NOMO-1 treated with DMSO at 0.1 percent for 48 hours (cell line): Measurements from ENCODE around the gene OPN1SW.

ENCODE experiments used
- DNase-seq: peaks from one replicate; lab custom pipeline; 2025; ENCODE audit not compliant: unreplicated experiment; lab: John Stamatoyannopoulos, UW

The OPN1SW gene

DNA sequence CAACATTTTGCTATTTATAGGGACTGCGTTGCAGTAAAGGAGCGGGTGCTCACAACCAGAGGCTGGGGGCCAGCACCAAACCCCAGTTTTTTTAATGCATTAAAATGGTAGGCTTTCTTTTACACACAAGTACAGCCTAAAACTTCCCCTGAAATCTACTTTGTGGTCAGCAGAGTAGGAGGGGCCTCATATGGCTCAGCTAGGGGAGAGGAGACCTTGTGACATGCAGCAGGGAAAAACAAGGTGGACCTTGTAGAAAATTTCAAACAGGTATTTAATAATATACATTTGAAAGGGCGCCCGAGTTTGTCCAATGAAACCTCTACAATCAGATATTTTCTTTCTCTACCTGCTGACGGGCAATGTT is 17.6 kb upstream of the OPN1SW start:
- DNase-seq: no peak

GRCh38 chr7:128792471-128793180 is 17.0 kb upstream of the OPN1SW start:
- DNase-seq: no peak

DNA sequence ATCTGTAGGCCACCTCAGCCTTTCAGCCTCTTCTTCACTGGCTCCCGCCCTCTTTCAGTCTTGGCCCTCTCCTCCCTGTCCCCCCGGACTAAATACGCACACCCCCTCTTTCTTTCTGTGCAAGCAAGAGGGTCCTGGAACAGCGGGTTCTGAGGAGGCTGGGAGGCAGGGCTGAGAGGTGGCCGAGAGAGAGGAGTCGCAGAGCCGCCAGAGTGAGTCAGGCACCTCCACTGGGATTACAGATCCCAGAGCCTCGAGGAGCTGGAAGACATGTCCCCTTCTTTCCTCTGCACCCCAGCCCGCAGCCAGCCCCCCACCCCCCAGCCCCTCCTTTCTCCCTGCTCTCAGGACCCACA is 16.4 kb upstream of the OPN1SW start:
- DNase-seq: no peak

DNA sequence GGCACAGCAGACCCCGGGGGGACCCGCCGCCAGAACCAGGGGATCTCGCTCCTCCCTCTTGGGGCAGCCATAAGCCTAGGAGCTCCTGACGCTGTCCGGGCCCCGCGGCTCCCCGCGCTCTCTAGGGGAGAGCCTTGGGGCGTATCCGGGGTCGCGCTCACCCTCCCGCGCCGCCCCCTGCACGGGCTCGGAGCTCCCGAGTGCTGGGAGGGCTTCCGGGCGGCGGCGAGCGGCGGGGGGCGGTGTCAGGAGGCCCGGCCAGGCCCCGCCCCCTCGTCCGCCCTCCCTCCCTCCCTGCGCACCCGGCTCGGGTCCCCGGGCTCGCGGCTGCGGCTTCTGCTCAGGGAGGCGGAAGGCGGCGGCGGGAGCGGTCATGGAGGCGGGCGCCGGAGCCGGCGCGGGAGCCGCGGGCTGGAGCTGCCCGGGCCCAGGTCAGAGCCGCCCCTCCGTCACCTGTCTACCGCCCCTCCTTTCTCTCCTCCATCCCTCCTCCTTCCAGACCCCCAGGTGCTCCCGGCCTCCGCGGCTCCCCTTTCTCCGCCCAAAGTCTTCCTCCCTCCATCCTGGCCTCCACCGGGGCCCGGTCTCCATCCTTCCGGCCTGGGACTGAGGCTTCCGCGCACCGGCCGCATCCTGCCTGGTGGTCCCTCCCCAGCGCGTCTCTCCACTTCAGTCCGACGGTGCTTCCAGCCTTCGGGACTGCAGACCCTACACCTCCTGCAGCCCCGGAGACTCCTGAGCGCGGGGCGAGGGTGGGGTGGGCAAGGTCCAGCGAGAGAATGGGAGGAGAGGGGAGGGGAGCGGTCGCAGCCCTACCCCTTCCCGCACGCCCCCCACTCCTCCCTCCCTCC is 15.8 kb upstream of the OPN1SW start, which contains the start of gene CCDC136:
CCDC136 (plus strand) TSS at position 848 of the 851 bp plus-strand sequence. CDS start 444 bp downstream, outside the sequence.
- peak; percentile 5 for DNase-seq

DNA sequence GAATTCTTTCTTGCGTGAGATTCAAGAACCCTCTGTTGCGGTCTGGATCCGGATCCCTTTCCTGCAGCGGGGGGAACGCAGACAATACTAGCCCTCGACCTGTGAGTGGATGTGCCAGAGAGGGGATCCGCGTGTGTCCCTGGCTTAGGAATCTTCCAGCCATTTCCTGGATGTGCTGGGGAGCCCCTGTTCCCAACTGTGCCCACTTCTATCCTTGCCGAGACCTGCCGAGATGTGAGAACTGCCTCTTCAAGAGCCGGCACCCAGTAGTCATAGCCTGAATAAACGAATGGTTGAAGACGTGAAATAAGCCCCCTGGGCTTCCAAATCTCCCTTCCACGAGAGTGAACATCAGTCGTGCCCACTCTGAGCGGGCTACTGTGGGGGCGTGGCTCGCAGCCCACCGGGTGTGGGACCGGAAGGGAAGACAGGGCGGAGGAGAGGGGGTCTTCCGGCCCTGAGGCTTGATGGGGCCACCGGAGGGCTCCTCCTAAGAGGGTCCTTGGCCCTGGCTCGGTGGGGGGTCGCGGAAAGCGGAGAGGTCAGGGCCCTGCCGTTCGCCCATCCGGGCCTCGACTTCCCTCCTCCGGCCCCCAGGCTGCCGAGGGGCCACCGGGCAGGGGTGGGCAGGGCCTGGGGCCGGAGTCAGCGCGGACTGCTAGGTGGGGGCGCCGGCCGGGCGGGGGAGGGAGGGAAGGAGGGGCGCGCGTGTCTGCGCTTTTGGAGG is 14.9 kb upstream of the OPN1SW start:
- DNase-seq: no peak

DNA sequence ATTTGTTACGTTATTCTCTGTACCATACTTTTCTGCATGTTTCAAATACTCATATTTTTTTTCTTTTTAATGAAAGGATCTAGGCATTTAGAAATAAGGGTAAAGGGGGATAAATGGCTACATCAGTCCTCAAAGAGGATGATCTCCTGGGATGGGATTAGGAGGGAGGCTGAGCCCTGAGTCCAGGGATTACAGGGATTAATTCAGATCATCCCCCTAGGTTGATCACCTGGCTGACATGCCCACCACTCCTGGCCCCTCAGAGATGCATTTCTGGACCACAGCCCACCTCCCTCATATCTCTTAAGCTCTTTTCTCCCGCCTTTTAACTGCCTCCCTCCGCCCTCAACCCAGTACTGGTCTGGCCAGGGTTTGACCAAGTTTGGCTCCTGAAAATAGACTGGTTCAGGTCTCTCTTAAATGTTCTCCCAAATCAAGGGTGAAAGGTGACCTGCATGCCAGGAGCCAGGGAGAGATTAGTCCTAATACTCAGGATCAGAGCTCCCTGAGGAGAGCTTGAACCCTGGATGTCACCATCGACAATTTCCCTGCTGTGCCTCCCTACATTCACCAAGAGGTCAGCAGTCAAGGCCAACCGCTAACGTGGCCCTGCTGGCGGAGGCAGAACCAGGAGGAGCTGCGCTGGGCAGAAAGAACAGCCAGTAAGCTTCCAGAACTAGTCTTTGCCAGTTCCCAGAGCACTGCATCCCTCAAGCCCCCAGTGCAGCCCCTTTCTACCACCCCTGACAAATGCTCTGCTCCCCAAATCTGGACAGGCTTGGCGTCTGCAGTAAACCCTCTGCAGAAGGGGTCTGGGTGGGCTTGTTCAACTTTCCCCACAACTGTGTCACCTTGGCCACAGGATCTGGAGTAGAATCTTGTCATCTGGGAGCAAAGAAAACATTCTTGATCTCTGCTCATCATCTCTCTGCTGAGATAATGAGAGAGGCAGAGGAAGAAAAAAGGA is 13.1 kb upstream of the OPN1SW start:
- DNase-seq: no peak

DNA sequence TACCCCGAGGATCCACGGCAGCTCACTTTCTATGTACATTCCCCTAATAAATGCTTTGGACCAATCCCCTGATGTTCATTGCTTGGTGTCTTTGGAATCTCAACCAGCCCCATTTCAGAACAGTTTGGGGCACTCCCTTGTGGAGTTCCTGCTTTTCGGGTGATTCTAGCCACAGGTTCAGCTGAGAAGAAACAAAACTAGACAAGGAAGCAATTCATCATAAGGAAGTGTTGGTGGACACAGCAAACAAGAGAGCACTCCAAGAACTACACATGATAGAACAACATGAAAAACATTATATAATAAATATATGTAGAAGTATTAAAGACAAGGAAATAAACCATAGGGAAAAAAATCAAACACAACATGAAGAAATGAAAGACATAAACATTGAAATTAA is 10.1 kb upstream of the OPN1SW start:
- no peak for DNase-seq

- DNase-seq: no peak
These were observed 7.7 kb upstream of the OPN1SW start for GRCh38 chr7:128783143-128783861.

GRCh38 chr7:128781851-128782250 is 6.3 kb upstream of the OPN1SW start:
- DNase-seq: no peak

- DNase-seq: no peak
These were observed 5.5 kb upstream of the OPN1SW start for GRCh38 chr7:128781126-128781525.

- DNase-seq: no peak
These were observed 3.4 kb upstream of the OPN1SW start for GRCh38 chr7:128778946-128779345.

GRCh38 chr7:128777156-128778123 is 1.8 kb upstream of the OPN1SW start:
- DNase-seq: no peak

GRCh38 chr7:128774921-128775320 is 673 bp downstream of the OPN1SW start:
- DNase-seq: no peak

- no peak for DNase-seq
These were observed 1.4 kb downstream of the OPN1SW start for GRCh38 chr7:128774029-128774689.

DNA sequence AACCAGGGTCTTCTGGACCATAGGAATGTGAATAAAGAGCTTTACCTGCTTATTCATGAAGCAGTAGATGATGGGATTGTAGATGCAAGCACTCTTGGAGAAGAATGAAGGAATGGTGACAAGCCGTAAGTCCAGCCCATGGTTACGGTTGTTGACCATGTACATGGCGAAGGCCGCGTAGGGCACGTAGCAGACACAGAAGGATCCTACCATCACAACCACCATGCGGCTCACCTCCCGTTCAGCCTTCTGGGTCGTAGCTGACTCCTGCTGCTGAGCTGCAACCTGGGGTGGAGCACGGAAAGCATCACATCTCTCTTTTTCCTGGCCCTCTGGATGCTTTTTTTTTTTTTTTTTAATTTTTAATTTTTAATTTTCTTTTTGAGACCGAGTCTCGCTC is 2.0 kb downstream of the OPN1SW start:
- DNase-seq: no peak

- no peak for DNase-seq
These were observed 5.4 kb downstream of the OPN1SW start for GRCh38 chr7:128770233-128770632.

- DNase-seq: no peak
These were observed 8.0 kb downstream of the OPN1SW start for GRCh38 chr7:128767475-128768110.

- no peak for DNase-seq
These were observed 12.1 kb downstream of the OPN1SW start for GRCh38 chr7:128763541-128763940.
